Measurements from ENCODE around the gene DCTD.
"Not testable (repeated sequence)": the region's sequence is repeated elsewhere in the genome, so short reads cannot be mapped to it uniquely, and the experiment has no call there.

DCTD gene

DNA sequence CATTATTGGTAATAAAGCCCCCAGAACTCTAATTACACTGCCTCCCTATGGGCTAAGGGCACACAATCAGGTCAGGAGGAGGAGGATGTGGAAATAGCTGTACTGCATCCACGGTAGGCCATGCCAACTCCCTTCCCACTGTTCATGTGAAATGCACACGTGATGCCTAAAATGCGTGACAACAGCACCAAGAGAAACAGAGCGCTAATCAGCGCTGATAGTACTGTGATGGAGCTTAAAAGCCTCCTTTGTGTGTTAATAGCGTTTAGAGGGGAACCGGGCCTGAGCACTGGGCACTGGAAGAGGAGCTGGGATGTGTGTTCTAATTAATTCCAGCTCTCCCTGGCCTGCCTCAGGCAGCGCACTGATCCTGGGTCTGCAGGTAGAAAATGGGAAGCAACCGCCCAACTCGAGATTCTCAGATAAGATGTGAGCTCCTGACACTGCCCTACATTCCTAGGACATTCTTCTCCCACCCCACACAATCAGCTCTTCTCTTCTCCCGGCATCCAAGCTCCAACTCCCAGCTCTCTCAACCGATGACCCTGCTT is 12.9 kb downstream of the DCTD start:
- H3K4me1 ChIP-seq (ENCODE audit: control insufficient read depth, insufficient read depth, low read length) = no peaks in the 10 kb centered on the region
- H3K27me3 ChIP-seq (ENCODE audit: control insufficient read depth, insufficient read depth, low read length) = no peaks in the 10 kb centered on the region
- peaks cover 38% of the 10 kb centered on the region for H3K36me3 ChIP-seq (ENCODE audit: control insufficient read depth, insufficient read depth, low read length)
- no peaks in the 10 kb centered on the region for H3K9me3 ChIP-seq (ENCODE audit: control insufficient read depth, insufficient read depth, low read length)
- no peak overlapping the region for H3K27ac ChIP-seq (ENCODE audit: low read depth, low read length)
- no peak overlapping the region for H3K9ac ChIP-seq (ENCODE audit: low read depth, low read length)
- H3K4me3 ChIP-seq (ENCODE audit: low read depth, low read length) = no peak overlapping the region

DNA sequence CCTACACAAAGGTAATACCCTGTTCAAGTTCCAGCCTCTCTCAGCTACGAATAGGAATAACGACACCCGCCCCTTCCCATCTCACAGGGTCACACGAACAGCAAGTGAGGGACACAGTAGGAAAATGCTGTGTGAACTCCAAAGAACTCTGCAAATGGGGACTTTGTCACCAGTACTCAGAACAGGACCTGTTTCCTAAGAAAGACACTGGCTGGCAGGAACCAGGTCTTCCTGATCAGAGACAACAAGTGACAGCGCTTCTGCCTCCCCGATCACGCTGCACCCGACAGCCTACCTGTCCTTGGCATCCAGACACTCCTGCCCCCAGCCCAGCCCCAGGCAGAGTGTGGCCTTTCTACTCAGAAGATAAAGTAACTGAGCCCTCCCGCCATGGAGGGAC is 14.2 kb downstream of the DCTD start:
- Histone ChIP-seq H3K9ac (ENCODE audit: low read depth, low read length) (no peak overlapping the region), H3K4me1 (ENCODE audit: control insufficient read depth, insufficient read depth, low read length) (no peaks in the 10 kb centered on the region), H3K27me3 (ENCODE audit: control insufficient read depth, insufficient read depth, low read length) (no peaks in the 10 kb centered on the region), H3K27ac (ENCODE audit: low read depth, low read length) (no peak overlapping the region), H3K36me3 (ENCODE audit: control insufficient read depth, insufficient read depth, low read length) (peaks cover 35% of the 10 kb centered on the region), H3K9me3 (ENCODE audit: control insufficient read depth, insufficient read depth, low read length) (no peaks in the 10 kb centered on the region), H3K4me3 (ENCODE audit: low read depth, low read length) (no peak overlapping the region)

GRCh38 chr4:182901337-182901736 is 15.8 kb downstream of the DCTD start:
- H3K27me3 ChIP-seq (ENCODE audit: control insufficient read depth, insufficient read depth, low read length) = no peaks in the 10 kb centered on the region
- no peak overlapping the region for H3K27ac ChIP-seq (ENCODE audit: low read depth, low read length)
- no peaks in the 10 kb centered on the region for H3K4me1 ChIP-seq (ENCODE audit: control insufficient read depth, insufficient read depth, low read length)
- H3K9ac ChIP-seq (ENCODE audit: low read depth, low read length) = no peak overlapping the region
- H3K9me3 ChIP-seq (ENCODE audit: control insufficient read depth, insufficient read depth, low read length) = no peaks in the 10 kb centered on the region
- H3K36me3 ChIP-seq (ENCODE audit: control insufficient read depth, insufficient read depth, low read length) = peaks cover 27% of the 10 kb centered on the region
- H3K4me3 ChIP-seq (ENCODE audit: low read depth, low read length) = no peak overlapping the region

- not testable (repeated sequence) for H3K9me3 ChIP-seq (ENCODE audit: control insufficient read depth, insufficient read depth, low read length); H3K9ac ChIP-seq (ENCODE audit: low read depth, low read length); H3K4me1 ChIP-seq (ENCODE audit: control insufficient read depth, insufficient read depth, low read length); H3K27me3 ChIP-seq (ENCODE audit: control insufficient read depth, insufficient read depth, low read length); H3K4me3 ChIP-seq (ENCODE audit: low read depth, low read length); H3K27ac ChIP-seq (ENCODE audit: low read depth, low read length)
- peaks cover 32% of the 10 kb centered on the region for H3K36me3 ChIP-seq (ENCODE audit: control insufficient read depth, insufficient read depth, low read length)
These were observed 17.2 kb downstream of the DCTD start for GRCh38 chr4:182900021-182900420.

DNA sequence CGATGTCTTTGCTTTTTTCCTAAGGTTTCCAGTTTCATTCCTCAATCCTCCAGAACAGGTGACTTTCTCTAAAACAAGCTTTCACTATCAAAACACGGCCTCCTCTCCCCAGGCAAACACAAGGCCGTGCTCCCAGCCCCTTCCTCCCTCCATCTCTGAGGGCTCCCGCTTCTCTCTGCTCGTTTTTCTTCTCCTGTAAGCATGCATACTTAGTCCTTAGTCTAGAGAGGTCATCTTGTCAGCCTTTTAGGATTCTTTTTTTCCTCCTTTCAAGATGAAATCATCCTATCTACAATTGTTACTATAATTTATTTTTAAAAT is 18.7 kb downstream of the DCTD start:
- H3K36me3 ChIP-seq (ENCODE audit: control insufficient read depth, insufficient read depth, low read length) = peaks cover 44% of the 10 kb centered on the region
- no peak overlapping the region for H3K4me3 ChIP-seq (ENCODE audit: low read depth, low read length)
- no peaks in the 10 kb centered on the region for H3K27me3 ChIP-seq (ENCODE audit: control insufficient read depth, insufficient read depth, low read length)
- H3K9me3 ChIP-seq (ENCODE audit: control insufficient read depth, insufficient read depth, low read length) = no peaks in the 10 kb centered on the region
- H3K4me1 ChIP-seq (ENCODE audit: control insufficient read depth, insufficient read depth, low read length) = no peaks in the 10 kb centered on the region
- no peak overlapping the region for H3K27ac ChIP-seq (ENCODE audit: low read depth, low read length)
- H3K9ac ChIP-seq (ENCODE audit: low read depth, low read length) = no peak overlapping the region

DNA sequence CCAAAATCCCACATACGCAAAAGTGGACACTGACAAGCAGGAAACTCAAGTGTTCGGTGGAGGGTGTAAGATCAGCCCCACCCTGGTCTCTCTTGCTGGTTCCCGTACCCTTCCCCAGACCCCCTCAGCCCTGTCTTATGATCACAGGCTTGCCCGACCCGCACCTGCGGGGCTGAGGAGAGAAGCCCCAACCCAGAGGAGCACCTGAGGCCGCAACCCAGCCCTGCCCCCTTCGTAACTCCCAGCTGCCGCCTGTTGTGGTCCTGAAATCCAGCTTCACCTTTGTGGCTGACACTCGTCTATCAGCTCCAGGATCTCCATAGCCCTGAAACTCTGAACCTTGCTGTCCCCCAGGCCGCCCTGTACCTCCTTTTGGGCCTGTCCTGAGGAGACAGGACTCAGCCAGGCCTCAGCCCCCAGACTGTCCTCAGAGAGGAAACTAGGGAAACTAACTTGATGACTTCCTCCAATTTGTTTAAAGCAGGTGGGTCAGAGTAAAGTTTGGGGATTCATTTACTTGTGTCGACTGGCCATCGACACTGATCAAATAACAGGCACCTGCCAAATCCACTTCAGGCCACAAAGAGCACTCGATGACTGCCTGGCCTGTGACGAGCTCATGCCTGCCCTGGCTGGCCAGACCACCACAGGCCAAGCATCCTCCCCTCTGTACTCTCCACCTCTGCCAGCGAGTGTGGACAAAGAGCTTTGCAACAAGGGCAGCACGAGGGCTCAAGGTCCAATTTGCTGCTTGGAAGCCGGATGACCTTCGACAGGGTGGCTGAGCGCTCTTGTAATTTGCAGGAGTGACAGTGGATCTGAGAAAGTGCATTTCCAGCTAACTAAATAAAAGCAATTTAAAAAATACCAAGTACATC is 19.3 kb downstream of the DCTD start:
- Histone ChIP-seq H3K9me3 (ENCODE audit: control insufficient read depth, insufficient read depth, low read length) (no peaks in the 10 kb centered on the region), H3K4me1 (ENCODE audit: control insufficient read depth, insufficient read depth, low read length) (no peaks in the 10 kb centered on the region), H3K27me3 (ENCODE audit: control insufficient read depth, insufficient read depth, low read length) (no peaks in the 10 kb centered on the region), H3K27ac (ENCODE audit: low read depth, low read length) (no peak overlapping the region), H3K9ac (ENCODE audit: low read depth, low read length) (no peak overlapping the region), H3K4me3 (ENCODE audit: low read depth, low read length) (no peak overlapping the region), H3K36me3 (ENCODE audit: control insufficient read depth, insufficient read depth, low read length) (peaks cover 44% of the 10 kb centered on the region)

- H3K9me3 ChIP-seq (ENCODE audit: control insufficient read depth, insufficient read depth, low read length) = no peaks in the 10 kb centered on the region
- peaks cover 55% of the 10 kb centered on the region for H3K36me3 ChIP-seq (ENCODE audit: control insufficient read depth, insufficient read depth, low read length)
- no peaks in the 10 kb centered on the region for H3K27me3 ChIP-seq (ENCODE audit: control insufficient read depth, insufficient read depth, low read length)
- H3K4me1 ChIP-seq (ENCODE audit: control insufficient read depth, insufficient read depth, low read length) = no peaks in the 10 kb centered on the region
- no peak overlapping the region for H3K27ac ChIP-seq (ENCODE audit: low read depth, low read length)
- H3K4me3 ChIP-seq (ENCODE audit: low read depth, low read length) = no peak overlapping the region
- no peak overlapping the region for H3K9ac ChIP-seq (ENCODE audit: low read depth, low read length)
These were observed 20.8 kb downstream of the DCTD start for GRCh38 chr4:182896421-182896820.

DNA sequence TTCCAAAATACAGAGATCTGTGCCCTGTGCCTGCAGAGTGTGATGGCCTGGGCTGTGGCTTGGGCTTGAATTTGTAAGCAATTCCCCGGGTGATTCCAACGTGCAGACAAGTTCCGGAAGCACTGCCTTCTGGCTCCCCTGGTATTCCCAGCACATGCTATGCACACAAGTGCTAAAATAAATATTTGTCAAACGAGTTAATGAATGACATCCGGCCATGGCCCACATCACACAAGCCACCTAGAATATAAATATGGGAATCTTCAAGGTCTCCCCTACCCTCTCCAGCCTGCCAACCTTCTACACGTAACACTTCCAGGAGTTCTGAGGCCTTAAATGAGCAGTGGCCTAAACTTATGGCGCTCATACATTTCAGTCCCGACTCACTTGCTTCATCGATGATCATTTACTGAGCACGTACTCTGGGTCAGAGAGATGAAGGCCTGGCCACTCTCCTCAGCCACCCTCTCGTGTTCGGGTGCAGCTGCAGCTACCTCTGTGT is 21.3 kb downstream of the DCTD start:
- no peaks in the 10 kb centered on the region for H3K9me3 ChIP-seq (ENCODE audit: control insufficient read depth, insufficient read depth, low read length)
- H3K36me3 ChIP-seq (ENCODE audit: control insufficient read depth, insufficient read depth, low read length) = peaks cover 60% of the 10 kb centered on the region
- H3K27me3 ChIP-seq (ENCODE audit: control insufficient read depth, insufficient read depth, low read length) = no peaks in the 10 kb centered on the region
- H3K4me3 ChIP-seq (ENCODE audit: low read depth, low read length) = no peak overlapping the region
- H3K27ac ChIP-seq (ENCODE audit: low read depth, low read length) = no peak overlapping the region
- H3K4me1 ChIP-seq (ENCODE audit: control insufficient read depth, insufficient read depth, low read length) = no peaks in the 10 kb centered on the region
- no peak overlapping the region for H3K9ac ChIP-seq (ENCODE audit: low read depth, low read length)

GRCh38 chr4:182894681-182895275 is 22.4 kb downstream of the DCTD start:
- Histone ChIP-seq H3K4me3 (ENCODE audit: low read depth, low read length) (no peak overlapping the region), H3K9ac (ENCODE audit: low read depth, low read length) (no peak overlapping the region), H3K9me3 (ENCODE audit: control insufficient read depth, insufficient read depth, low read length) (no peaks in the 10 kb centered on the region), H3K27ac (ENCODE audit: low read depth, low read length) (no peak overlapping the region), H3K27me3 (ENCODE audit: control insufficient read depth, insufficient read depth, low read length) (no peaks in the 10 kb centered on the region), H3K4me1 (ENCODE audit: control insufficient read depth, insufficient read depth, low read length) (no peaks in the 10 kb centered on the region), H3K36me3 (ENCODE audit: control insufficient read depth, insufficient read depth, low read length) (peaks cover 59% of the 10 kb centered on the region)

GRCh38 chr4:182893474-182894080 is 23.6 kb downstream of the DCTD start:
- no peak overlapping the region for H3K4me3 ChIP-seq (ENCODE audit: low read depth, low read length)
- no peaks in the 10 kb centered on the region for H3K27me3 ChIP-seq (ENCODE audit: control insufficient read depth, insufficient read depth, low read length)
- no peak overlapping the region for H3K9ac ChIP-seq (ENCODE audit: low read depth, low read length)
- no peak overlapping the region for H3K27ac ChIP-seq (ENCODE audit: low read depth, low read length)
- H3K9me3 ChIP-seq (ENCODE audit: control insufficient read depth, insufficient read depth, low read length) = no peaks in the 10 kb centered on the region
- H3K36me3 ChIP-seq (ENCODE audit: control insufficient read depth, insufficient read depth, low read length) = peaks cover 62% of the 10 kb centered on the region
- no peaks in the 10 kb centered on the region for H3K4me1 ChIP-seq (ENCODE audit: control insufficient read depth, insufficient read depth, low read length)

- Histone ChIP-seq H3K4me3 (ENCODE audit: low read depth, low read length) (no peak overlapping the region), H3K27ac (ENCODE audit: low read depth, low read length) (no peak overlapping the region), H3K4me1 (ENCODE audit: control insufficient read depth, insufficient read depth, low read length) (no peaks in the 10 kb centered on the region), H3K9me3 (ENCODE audit: control insufficient read depth, insufficient read depth, low read length) (no peaks in the 10 kb centered on the region), H3K27me3 (ENCODE audit: control insufficient read depth, insufficient read depth, low read length) (no peaks in the 10 kb centered on the region), H3K9ac (ENCODE audit: low read depth, low read length) (no peak overlapping the region), H3K36me3 (ENCODE audit: control insufficient read depth, insufficient read depth, low read length) (peaks cover 62% of the 10 kb centered on the region)
These were observed 24.1 kb downstream of the DCTD start for GRCh38 chr4:182893047-182893446.

Measured in HUES48 (cell line).